Measurements from ENCODE around the gene C1QTNF8. TPM values are rescaled to one million over a fixed set of nuclear protein-coding genes. Genes with fewer than 3 reads are reported as not detected.

C1QTNF8 gene
- total RNA-seq, 1 donor from 2014 or later = not detected

GRCh38 chr16:1073262-1073558 lies 22.8 kb downstream of the C1QTNF8 start:
- Mint-ChIP-seq H3K4me3 (ENCODE audit: unreplicated experiment) (no peak overlapping the region), H3K27ac (ENCODE audit: unreplicated experiment) (no peak overlapping the region), H3K9me3 (ENCODE audit: unreplicated experiment) (no peaks in the 10 kb centered on the region), H3K36me3 (ENCODE audit: low read depth, unreplicated experiment) (no peaks in the 10 kb centered on the region), H3K27me3 (ENCODE audit: low read depth, unreplicated experiment) (peaks cover 20% of the 10 kb centered on the region), H3K4me1 (ENCODE audit: low read depth, unreplicated experiment) (no peaks in the 10 kb centered on the region)
- FAIRE-seq (no peak), DNase-seq (ENCODE audit: low read depth) (no peak)
- no peaks in the 10 kb centered on the region for H4K20me1 ChIP-seq (ENCODE audit: insufficient read depth, low read length)
- no peak overlapping the region for H3K4me2 ChIP-seq (ENCODE audit: low read length)
- H3K4me1 ChIP-seq (ENCODE audit: insufficient read depth, low read length) = no peaks in the 10 kb centered on the region
- no peaks in the 10 kb centered on the region for H3K36me3 ChIP-seq (ENCODE audit: insufficient read depth, low read length)
- H3K9ac ChIP-seq (ENCODE audit: low read length) = no peak overlapping the region
- H3K79me2 ChIP-seq (ENCODE audit: insufficient read depth, low read length) = no peaks in the 10 kb centered on the region
- H2AFZ ChIP-seq (ENCODE audit: low read depth, low read length) = no peak overlapping the region
- no peak overlapping the region for H3K27ac ChIP-seq (ENCODE audit: low read depth, low read length)
- H3K9me3 ChIP-seq (ENCODE audit: insufficient read depth, low read depth, low read length) = no peaks in the 10 kb centered on the region
- no peak overlapping the region for H3K4me3 ChIP-seq (ENCODE audit: insufficient read depth, low read depth, low read length)
- H3K27me3 ChIP-seq (ENCODE audit: insufficient read depth, low read length) = peaks cover 31% of the 10 kb centered on the region
- TF ChIP-seq EZH2 (IDR thresholded peaks at IDR 0.05; ENCODE audit: insufficient read depth, low read length) (no peak), CTCF (IDR thresholded peaks at IDR 0.05; ENCODE audit: insufficient read depth, low read depth, low read length) (no peak)

GRCh38 chr16:1072526-1073261 lies 23.4 kb downstream of the C1QTNF8 start, which contains the start of gene SSTR5:
Gene SSTR5, plus strand, starts transcription at chr16:1072747. Its CDS starts 6,122 bp downstream, at chr16:1078869.
- Mint-ChIP-seq H3K4me1 (ENCODE audit: low read depth, unreplicated experiment) (no peaks in the 10 kb centered on the region), H3K36me3 (ENCODE audit: low read depth, unreplicated experiment) (no peaks in the 10 kb centered on the region), H3K27me3 (ENCODE audit: low read depth, unreplicated experiment) (peaks cover 22% of the 10 kb centered on the region), H3K4me3 (ENCODE audit: unreplicated experiment) (no peak within 1 kb of the TSS), H3K9me3 (ENCODE audit: unreplicated experiment) (no peaks in the 10 kb centered on the region), H3K27ac (ENCODE audit: unreplicated experiment) (no peak within 1 kb of the TSS)
- no peak for TF ChIP-seq CTCF (IDR thresholded peaks at IDR 0.05; ENCODE audit: insufficient read depth, low read depth, low read length)
- Histone ChIP-seq H3K27ac (ENCODE audit: low read depth, low read length) (no peak within 1 kb of the TSS), H3K27me3 (ENCODE audit: insufficient read depth, low read length) (peaks cover 31% of the 10 kb centered on the region), H3K9me3 (ENCODE audit: insufficient read depth, low read depth, low read length) (no peaks in the 10 kb centered on the region), H3K4me3 (ENCODE audit: insufficient read depth, low read depth, low read length) (no peak within 1 kb of the TSS), H2AFZ (ENCODE audit: low read depth, low read length) (no peak within 1 kb of the TSS), H4K20me1 (ENCODE audit: insufficient read depth, low read length) (no peaks in the 10 kb centered on the region), H3K4me1 (ENCODE audit: insufficient read depth, low read length) (no peaks in the 10 kb centered on the region), H3K79me2 (ENCODE audit: insufficient read depth, low read length) (no peaks in the 10 kb centered on the region), H3K4me2 (ENCODE audit: low read length) (no peak within 1 kb of the TSS), H3K9ac (ENCODE audit: low read length) (no peak within 1 kb of the TSS), H3K36me3 (ENCODE audit: insufficient read depth, low read length) (no peaks in the 10 kb centered on the region)
- FAIRE-seq (no peak), DNase-seq (ENCODE audit: low read depth) (no peak)

DNA sequence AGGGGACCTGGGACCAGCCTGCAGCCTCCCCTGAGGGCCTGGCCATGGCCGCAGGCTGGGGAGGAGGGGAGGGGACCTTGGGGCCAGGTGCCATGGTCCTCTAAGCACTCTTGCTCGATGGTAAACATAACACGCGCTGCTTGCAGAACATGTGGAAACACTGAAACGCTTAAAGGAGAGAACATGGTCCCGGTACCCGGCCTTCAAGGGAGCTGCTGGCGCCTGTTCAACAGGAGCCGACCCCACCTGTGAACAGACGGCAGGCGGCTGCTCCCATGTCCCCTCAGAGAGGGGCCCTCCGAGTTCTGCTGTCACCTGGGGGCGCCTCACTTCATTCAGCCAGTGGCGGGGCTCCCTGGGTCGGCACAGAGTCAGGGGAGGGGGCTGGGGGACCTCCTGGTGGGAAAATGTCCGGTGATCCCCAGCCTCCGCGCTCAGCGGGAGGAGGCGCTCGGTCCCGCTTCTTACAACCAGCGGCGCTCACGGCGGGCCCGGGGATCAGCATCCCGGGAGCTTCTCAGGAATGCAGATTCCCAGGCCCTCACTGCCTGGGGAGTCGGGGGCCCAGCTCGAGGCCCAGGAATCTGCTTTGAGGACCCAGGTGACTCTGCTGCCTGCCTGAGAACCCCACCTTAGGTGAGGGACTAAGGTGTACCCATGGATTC lies 24.4 kb downstream of the C1QTNF8 start:
- Histone ChIP-seq H3K4me1 (ENCODE audit: insufficient read depth, low read length) (no peaks in the 10 kb centered on the region), H3K79me2 (ENCODE audit: insufficient read depth, low read length) (no peaks in the 10 kb centered on the region), H3K27me3 (ENCODE audit: insufficient read depth, low read length) (peaks cover 26% of the 10 kb centered on the region), H3K36me3 (ENCODE audit: insufficient read depth, low read length) (no peaks in the 10 kb centered on the region), H3K9ac (ENCODE audit: low read length) (no peak overlapping the region), H2AFZ (ENCODE audit: low read depth, low read length) (no peak overlapping the region), H3K27ac (ENCODE audit: low read depth, low read length) (no peak overlapping the region), H3K4me2 (ENCODE audit: low read length) (no peak overlapping the region), H4K20me1 (ENCODE audit: insufficient read depth, low read length) (no peaks in the 10 kb centered on the region), H3K9me3 (ENCODE audit: insufficient read depth, low read depth, low read length) (no peaks in the 10 kb centered on the region), H3K4me3 (ENCODE audit: insufficient read depth, low read depth, low read length) (no peak overlapping the region)
- peaks cover 25% of the 10 kb centered on the region for H3K27me3 Mint-ChIP-seq (ENCODE audit: low read depth, unreplicated experiment)
- FAIRE-seq = no peak
- no peaks in the 10 kb centered on the region for H3K4me1 Mint-ChIP-seq (ENCODE audit: low read depth, unreplicated experiment)
- no peaks in the 10 kb centered on the region for H3K36me3 Mint-ChIP-seq (ENCODE audit: low read depth, unreplicated experiment)
- no peak overlapping the region for H3K27ac Mint-ChIP-seq (ENCODE audit: unreplicated experiment)
- H3K9me3 Mint-ChIP-seq (ENCODE audit: unreplicated experiment) = no peaks in the 10 kb centered on the region
- no peak overlapping the region for H3K4me3 Mint-ChIP-seq (ENCODE audit: unreplicated experiment)
- no peak for DNase-seq (ENCODE audit: low read depth)
- no peak for TF ChIP-seq CTCF (IDR thresholded peaks at IDR 0.05; ENCODE audit: insufficient read depth, low read depth, low read length)
- peak; percentile 72 for TF ChIP-seq EZH2 (IDR thresholded peaks at IDR 0.05; ENCODE audit: insufficient read depth, low read length)

Data from astrocyte (in vitro differentiated cells and primary cell).